GM23338 (cell line): ENCODE data around the gene REEP6. TPM values are rescaled to one million over a fixed set of nuclear protein-coding genes. Genes with fewer than 3 reads are reported as not detected.
A peak's percentile ranks its signal among the peaks of the same experiment; 100 is the strongest.

ENCODE experiments used
- ATAC-seq: fragments of 200-7000 bp; cut with Tn5 transposase; 3 replicates; pipeline ENCODE4 v1.9.1; 2020
- DNase-seq: peaks from one replicate; pipeline ENCODE4 v3.0.0-alpha.2; 2015; ENCODE audit warnings: low spot score
- H2AFZ ChIP-seq: fragments of 200-600 bp; sonication (generic); 2 replicates; pipeline ENCODE4 v1.8.0; 2016; ENCODE audit warnings: antibody characterized with exemption, mild to moderate bottlenecking, moderate library complexity
- H3F3A ChIP-seq: fragments of 200-600 bp; sonication (generic); replicated peaks from 2 replicates; pipeline ENCODE4 v1.8.0; 2017; ENCODE audit warnings: antibody characterized with exemption, mixed run types, low read depth
- H3K27ac ChIP-seq: fragments of 200-600 bp; sonication (generic); 2 replicates; pipeline ENCODE4 v1.6.1; 2016; ENCODE audit warnings: low read depth
- H3K27me3 ChIP-seq: fragments of 200-600 bp; sonication (generic); 2 replicates; pipeline ENCODE4 v1.8.0; 2016; ENCODE audit warnings: mild to moderate bottlenecking, mixed run types, moderate library complexity; ENCODE audit not compliant: insufficient read depth
- H3K36me3 ChIP-seq: fragments of 200-600 bp; sonication (generic); 2 replicates; pipeline ENCODE4 v1.8.0; 2016; ENCODE audit warnings: mild to moderate bottlenecking; ENCODE audit not compliant: insufficient read depth
- H3K4me1 ChIP-seq: fragments of 200-600 bp; sonication (generic); 2 replicates; pipeline ENCODE4 v1.8.0; 2016; ENCODE audit warnings: mild to moderate bottlenecking, moderate library complexity; ENCODE audit not compliant: insufficient read depth
- H3K4me2 ChIP-seq: fragments of 200-600 bp; sonication (generic); 2 replicates; pipeline ENCODE4 v1.7.1; 2017; ENCODE audit warnings: mixed run types
- H3K4me3 ChIP-seq: fragments of 200-600 bp; sonication (generic); 2 replicates; pipeline ENCODE4 v1.6.1; 2016; ENCODE audit warnings: mixed run types
- H3K79me2 ChIP-seq: fragments of 200-600 bp; sonication (generic); replicated peaks from 2 replicates; pipeline ENCODE4 v1.8.0; 2017; ENCODE audit warnings: mild to moderate bottlenecking; ENCODE audit not compliant: insufficient read depth
- H3K9me2 ChIP-seq: fragments of 200-600 bp; sonication (generic); 2 replicates; pipeline ENCODE4 v1.8.0; 2017; ENCODE audit not compliant: insufficient read depth
- H4K20me1 ChIP-seq: fragments of 200-600 bp; sonication (generic); replicated peaks from 2 replicates; pipeline ENCODE4 v1.8.0; 2017; ENCODE audit warnings: mild to moderate bottlenecking; ENCODE audit not compliant: insufficient read depth
- H3K27ac Mint-ChIP-seq: 2 replicates; pipeline ENCODE4 v1.8.0; 2020; ENCODE audit warnings: inconsistent platforms, mild to moderate bottlenecking, moderate library complexity, mixed read lengths
- H3K27me3 Mint-ChIP-seq: 3 replicates; pipeline ENCODE4 v1.8.0; 2022; ENCODE audit warnings: low read depth, mild to moderate bottlenecking, moderate library complexity, mixed read lengths, inconsistent platforms; ENCODE audit not compliant: insufficient read depth, poor library complexity
- H3K36me3 Mint-ChIP-seq: 3 replicates; pipeline ENCODE4 v1.8.0; 2021; ENCODE audit warnings: low read depth, mild to moderate bottlenecking, inconsistent platforms, moderate library complexity, mixed read lengths
- H3K4me1 Mint-ChIP-seq: 3 replicates; pipeline ENCODE4 v1.8.0; 2020; ENCODE audit warnings: mild to moderate bottlenecking, inconsistent platforms, mixed read lengths
- H3K4me3 Mint-ChIP-seq: 3 replicates; pipeline ENCODE4 v1.8.0; 2021; ENCODE audit warnings: moderate library complexity, mild to moderate bottlenecking, inconsistent platforms, mixed read lengths
- H3K9me3 Mint-ChIP-seq: 3 replicates; pipeline ENCODE4 v1.8.0; 2020; ENCODE audit warnings: moderate library complexity, mild to moderate bottlenecking, inconsistent platforms, mixed read lengths
- CREB1 ChIP-seq: fragments of 250-450 bp; sonication (Bioruptor Pico); IDR thresholded peaks from 2 replicates; pipeline ENCODE4 v1.5.0; 2020; ENCODE audit warnings: low read depth, mild to moderate bottlenecking, moderate library complexity
- EZH2 ChIP-seq: fragments of 200-600 bp; sonication (generic); IDR thresholded peaks from one replicate; pipeline ENCODE4 v1.8.0; 2017; ENCODE audit warnings: antibody characterized with exemption, mild to moderate bottlenecking, low read depth; ENCODE audit not compliant: unreplicated experiment
- EZH2phosphoT487 ChIP-seq: fragments of 200-600 bp; sonication (generic); IDR thresholded peaks from one replicate; pipeline ENCODE4 v1.8.1; 2018; ENCODE audit warnings: antibody characterized with exemption; ENCODE audit not compliant: unreplicated experiment
- JUNB ChIP-seq: IDR thresholded peaks from one replicate; pipeline ENCODE4 v1.6.1; 2016; ENCODE audit warnings: antibody characterized with exemption; ENCODE audit not compliant: unreplicated experiment
- NANOG ChIP-seq: IDR thresholded peaks from 2 replicates; pipeline ENCODE4 v1.6.1; 2016; ENCODE audit warnings: antibody characterized with exemption, borderline replicate concordance
- POLR2AphosphoS5 ChIP-seq: IDR thresholded peaks from 2 replicates; pipeline ENCODE4 v1.6.1; 2016; ENCODE audit warnings: antibody characterized with exemption, low read depth
- STAT1 ChIP-seq: IDR thresholded peaks from one replicate; pipeline ENCODE4 v1.6.1; 2016; ENCODE audit warnings: antibody characterized with exemption; ENCODE audit not compliant: unreplicated experiment
- ZNF114 ChIP-seq: fragments of 250-450 bp; sonication (Bioruptor Pico); IDR thresholded peaks from 2 replicates; pipeline ENCODE4 v1.5.0; 2020; ENCODE audit warnings: mild to moderate bottlenecking, moderate library complexity
- ZNF331 ChIP-seq: fragments of 250-450 bp; sonication (Bioruptor Pico); IDR thresholded peaks from 2 replicates; pipeline ENCODE4 v1.5.0; 2020; ENCODE audit warnings: low read depth, mild to moderate bottlenecking, moderate library complexity
- polyA plus RNA-seq: library from polyadenylated mRNA; unstranded; fragments of >200 nt; fragmentation: Nextera tagmentation; extraction: Ambion mirVana; gene quantifications from 2 replicates; pipeline ENCODE4 v1.2.1, GENCODE V29; 2016
- total RNA-seq: library from RNA; depleted of rRNA; stranded (reverse); fragments of >200 nt; shearing (Covaris generic); gene quantifications from 2 replicates; pipeline ENCODE4 v1.2.3, GENCODE V29; 2014
- TF ChIP-seq, protein P1 (sequence below): IDR thresholded peaks from one replicate; pipeline ENCODE4 v1.6.1; 2018; ENCODE audit warnings: antibody characterized with exemption; ENCODE audit not compliant: unreplicated experiment
- TF ChIP-seq, protein P2 (sequence below), 2 experiments: fragments of 200-600 bp in 1 of 2; sonication (generic) in 1 of 2; conservative IDR thresholded peaks; 2 replicates each; pipeline versions ENCODE4 v1.5.1 to v1.6.1; 2016 to 2017; ENCODE audit warnings: antibody characterized with exemption in 2 of 2, low read depth in 2 of 2, mild to moderate bottlenecking in 2 of 2, moderate library complexity in 1 of 2
- TF ChIP-seq, protein P3 (sequence below): fragments of 250-450 bp; sonication (Bioruptor Pico); IDR thresholded peaks from 2 replicates; pipeline ENCODE4 v1.5.0; 2020; ENCODE audit warnings: mild to moderate bottlenecking, moderate library complexity
- TF ChIP-seq, protein P4 (sequence below): IDR thresholded peaks from 2 replicates; pipeline ENCODE4 v1.6.1; 2016; ENCODE audit warnings: antibody characterized with exemption

REEP6 gene
- total and polyA plus RNA-seq, 2 experiments from 2014 or later, result 15.2 to 20.0 TPM

DNA sequence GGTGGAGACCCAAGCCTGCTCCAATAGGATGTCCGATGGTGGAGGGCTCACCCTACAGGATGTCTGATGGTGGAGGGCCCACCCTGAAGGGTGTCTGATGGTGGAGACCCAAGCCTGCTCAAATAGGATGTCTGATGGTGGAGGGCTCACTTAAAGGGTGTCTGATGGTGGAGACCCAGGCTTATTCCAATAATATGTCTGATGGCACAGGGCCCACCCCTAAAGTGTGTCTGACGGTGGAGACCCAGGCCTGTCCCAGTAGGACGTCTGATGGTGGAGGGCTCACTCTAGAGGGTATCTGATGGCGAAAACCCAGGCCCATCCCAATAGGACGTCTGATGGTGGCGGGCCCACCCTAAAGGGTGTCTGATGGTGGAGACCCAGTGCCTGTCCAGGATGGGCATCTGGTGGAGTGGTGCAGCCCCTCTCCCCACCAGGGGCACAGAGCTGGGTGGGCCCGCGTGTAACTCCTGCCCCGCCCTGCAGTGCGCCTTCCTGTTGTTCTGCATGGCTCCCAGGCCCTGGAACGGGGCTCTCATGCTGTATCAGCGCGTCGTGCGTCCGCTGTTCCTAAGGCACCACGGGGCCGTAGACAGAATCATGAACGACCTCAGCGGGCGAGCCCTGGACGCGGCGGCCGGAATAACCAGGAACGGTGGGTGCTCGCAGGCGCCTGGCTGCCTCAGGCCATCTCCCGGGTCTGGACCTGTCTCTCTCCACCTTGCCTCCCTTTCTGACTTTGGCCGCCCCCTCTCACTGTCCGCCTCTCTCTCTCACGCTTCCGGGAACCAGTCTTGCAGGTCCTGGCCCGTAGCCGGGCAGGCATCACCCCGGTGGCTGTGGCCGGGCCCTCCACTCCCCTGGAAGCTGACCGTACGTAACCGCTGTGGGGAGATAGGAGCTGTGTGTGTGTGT lies 5.1 kb downstream of the REEP6 start:
- peaks cover 12% of the 10 kb centered on the region; the same call in 2 of the 3 replicates for H3K9me3 Mint-ChIP-seq
- no peak overlapping the region for H3K27ac ChIP-seq
- H3K4me3 ChIP-seq, result no peak overlapping the region
- no peak for DNase-seq
- peak; percentile 17; the same call in 2 of the 3 replicates for ATAC-seq
- no peak overlapping the region; the same call in 2 of the 3 replicates for H3K4me3 Mint-ChIP-seq
- H3K79me2 ChIP-seq, result no peaks in the 10 kb centered on the region
- peaks cover 14% of the 10 kb centered on the region for H3K27me3 ChIP-seq
- 0 out of 2 replicates have a peak, but pooled peaks cover 2% of the 10 kb centered on the region for H3F3A ChIP-seq
- H2AFZ ChIP-seq, result no peak overlapping the region
- no peaks in the 10 kb centered on the region for H3K36me3 ChIP-seq
- TF ChIP-seq ZNF331 (no peak), JUNB (no peak), EZH2 (no peak), ZNF114 (CRISPR knock-in tag) (no peak), POLR2AphosphoS5 (no peak), CREB1 (no peak), EZH2phosphoT487 (no peak), NANOG (no peak), STAT1 (no peak)
- TF ChIP-seq, protein P1, sequence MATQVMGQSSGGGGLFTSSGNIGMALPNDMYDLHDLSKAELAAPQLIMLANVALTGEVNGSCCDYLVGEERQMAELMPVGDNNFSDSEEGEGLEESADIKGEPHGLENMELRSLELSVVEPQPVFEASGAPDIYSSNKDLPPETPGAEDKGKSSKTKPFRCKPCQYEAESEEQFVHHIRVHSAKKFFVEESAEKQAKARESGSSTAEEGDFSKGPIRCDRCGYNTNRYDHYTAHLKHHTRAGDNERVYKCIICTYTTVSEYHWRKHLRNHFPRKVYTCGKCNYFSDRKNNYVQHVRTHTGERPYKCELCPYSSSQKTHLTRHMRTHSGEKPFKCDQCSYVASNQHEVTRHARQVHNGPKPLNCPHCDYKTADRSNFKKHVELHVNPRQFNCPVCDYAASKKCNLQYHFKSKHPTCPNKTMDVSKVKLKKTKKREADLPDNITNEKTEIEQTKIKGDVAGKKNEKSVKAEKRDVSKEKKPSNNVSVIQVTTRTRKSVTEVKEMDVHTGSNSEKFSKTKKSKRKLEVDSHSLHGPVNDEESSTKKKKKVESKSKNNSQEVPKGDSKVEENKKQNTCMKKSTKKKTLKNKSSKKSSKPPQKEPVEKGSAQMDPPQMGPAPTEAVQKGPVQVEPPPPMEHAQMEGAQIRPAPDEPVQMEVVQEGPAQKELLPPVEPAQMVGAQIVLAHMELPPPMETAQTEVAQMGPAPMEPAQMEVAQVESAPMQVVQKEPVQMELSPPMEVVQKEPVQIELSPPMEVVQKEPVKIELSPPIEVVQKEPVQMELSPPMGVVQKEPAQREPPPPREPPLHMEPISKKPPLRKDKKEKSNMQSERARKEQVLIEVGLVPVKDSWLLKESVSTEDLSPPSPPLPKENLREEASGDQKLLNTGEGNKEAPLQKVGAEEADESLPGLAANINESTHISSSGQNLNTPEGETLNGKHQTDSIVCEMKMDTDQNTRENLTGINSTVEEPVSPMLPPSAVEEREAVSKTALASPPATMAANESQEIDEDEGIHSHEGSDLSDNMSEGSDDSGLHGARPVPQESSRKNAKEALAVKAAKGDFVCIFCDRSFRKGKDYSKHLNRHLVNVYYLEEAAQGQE, result no peak
- TF ChIP-seq, protein P2, sequence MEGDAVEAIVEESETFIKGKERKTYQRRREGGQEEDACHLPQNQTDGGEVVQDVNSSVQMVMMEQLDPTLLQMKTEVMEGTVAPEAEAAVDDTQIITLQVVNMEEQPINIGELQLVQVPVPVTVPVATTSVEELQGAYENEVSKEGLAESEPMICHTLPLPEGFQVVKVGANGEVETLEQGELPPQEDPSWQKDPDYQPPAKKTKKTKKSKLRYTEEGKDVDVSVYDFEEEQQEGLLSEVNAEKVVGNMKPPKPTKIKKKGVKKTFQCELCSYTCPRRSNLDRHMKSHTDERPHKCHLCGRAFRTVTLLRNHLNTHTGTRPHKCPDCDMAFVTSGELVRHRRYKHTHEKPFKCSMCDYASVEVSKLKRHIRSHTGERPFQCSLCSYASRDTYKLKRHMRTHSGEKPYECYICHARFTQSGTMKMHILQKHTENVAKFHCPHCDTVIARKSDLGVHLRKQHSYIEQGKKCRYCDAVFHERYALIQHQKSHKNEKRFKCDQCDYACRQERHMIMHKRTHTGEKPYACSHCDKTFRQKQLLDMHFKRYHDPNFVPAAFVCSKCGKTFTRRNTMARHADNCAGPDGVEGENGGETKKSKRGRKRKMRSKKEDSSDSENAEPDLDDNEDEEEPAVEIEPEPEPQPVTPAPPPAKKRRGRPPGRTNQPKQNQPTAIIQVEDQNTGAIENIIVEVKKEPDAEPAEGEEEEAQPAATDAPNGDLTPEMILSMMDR (conservative IDR thresholded peaks at IDR 0.05; ENCODE audit: low read depth in 2 of 2), result no peak
- TF ChIP-seq, protein P3, sequence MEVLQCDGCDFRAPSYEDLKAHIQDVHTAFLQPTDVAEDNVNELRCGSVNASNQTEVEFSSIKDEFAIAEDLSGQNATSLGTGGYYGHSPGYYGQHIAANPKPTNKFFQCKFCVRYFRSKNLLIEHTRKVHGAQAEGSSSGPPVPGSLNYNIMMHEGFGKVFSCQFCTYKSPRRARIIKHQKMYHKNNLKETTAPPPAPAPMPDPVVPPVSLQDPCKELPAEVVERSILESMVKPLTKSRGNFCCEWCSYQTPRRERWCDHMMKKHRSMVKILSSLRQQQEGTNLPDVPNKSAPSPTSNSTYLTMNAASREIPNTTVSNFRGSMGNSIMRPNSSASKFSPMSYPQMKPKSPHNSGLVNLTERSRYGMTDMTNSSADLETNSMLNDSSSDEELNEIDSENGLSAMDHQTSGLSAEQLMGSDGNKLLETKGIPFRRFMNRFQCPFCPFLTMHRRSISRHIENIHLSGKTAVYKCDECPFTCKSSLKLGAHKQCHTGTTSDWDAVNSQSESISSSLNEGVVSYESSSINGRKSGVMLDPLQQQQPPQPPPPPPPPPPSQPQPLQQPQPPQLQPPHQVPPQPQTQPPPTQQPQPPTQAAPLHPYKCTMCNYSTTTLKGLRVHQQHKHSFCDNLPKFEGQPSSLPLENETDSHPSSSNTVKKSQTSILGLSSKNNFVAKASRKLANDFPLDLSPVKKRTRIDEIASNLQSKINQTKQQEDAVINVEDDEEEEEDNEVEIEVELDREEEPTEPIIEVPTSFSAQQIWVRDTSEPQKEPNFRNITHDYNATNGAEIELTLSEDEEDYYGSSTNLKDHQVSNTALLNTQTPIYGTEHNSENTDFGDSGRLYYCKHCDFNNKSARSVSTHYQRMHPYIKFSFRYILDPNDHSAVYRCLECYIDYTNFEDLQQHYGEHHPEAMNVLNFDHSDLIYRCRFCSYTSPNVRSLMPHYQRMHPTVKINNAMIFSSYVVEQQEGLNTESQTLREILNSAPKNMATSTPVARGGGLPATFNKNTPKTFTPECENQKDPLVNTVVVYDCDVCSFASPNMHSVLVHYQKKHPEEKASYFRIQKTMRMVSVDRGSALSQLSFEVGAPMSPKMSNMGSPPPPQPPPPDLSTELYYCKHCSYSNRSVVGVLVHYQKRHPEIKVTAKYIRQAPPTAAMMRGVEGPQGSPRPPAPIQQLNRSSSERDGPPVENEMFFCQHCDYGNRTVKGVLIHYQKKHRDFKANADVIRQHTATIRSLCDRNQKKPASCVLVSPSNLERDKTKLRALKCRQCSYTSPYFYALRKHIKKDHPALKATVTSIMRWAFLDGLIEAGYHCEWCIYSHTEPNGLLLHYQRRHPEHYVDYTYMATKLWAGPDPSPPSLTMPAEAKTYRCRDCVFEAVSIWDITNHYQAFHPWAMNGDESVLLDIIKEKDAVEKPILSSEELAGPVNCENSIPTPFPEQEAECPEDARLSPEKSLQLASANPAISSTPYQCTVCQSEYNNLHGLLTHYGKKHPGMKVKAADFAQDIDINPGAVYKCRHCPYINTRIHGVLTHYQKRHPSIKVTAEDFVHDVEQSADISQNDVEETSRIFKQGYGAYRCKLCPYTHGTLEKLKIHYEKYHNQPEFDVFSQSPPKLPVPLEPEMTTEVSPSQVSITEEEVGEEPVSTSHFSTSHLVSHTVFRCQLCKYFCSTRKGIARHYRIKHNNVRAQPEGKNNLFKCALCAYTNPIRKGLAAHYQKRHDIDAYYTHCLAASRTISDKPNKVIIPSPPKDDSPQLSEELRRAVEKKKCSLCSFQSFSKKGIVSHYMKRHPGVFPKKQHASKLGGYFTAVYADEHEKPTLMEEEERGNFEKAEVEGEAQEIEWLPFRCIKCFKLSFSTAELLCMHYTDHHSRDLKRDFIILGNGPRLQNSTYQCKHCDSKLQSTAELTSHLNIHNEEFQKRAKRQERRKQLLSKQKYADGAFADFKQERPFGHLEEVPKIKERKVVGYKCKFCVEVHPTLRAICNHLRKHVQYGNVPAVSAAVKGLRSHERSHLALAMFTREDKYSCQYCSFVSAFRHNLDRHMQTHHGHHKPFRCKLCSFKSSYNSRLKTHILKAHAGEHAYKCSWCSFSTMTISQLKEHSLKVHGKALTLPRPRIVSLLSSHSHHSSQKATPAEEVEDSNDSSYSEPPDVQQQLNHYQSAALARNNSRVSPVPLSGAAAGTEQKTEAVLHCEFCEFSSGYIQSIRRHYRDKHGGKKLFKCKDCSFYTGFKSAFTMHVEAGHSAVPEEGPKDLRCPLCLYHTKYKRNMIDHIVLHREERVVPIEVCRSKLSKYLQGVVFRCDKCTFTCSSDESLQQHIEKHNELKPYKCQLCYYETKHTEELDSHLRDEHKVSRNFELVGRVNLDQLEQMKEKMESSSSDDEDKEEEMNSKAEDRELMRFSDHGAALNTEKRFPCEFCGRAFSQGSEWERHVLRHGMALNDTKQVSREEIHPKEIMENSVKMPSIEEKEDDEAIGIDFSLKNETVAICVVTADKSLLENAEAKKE (CRISPR knock-in tag), result no peak
- TF ChIP-seq, protein P4, sequence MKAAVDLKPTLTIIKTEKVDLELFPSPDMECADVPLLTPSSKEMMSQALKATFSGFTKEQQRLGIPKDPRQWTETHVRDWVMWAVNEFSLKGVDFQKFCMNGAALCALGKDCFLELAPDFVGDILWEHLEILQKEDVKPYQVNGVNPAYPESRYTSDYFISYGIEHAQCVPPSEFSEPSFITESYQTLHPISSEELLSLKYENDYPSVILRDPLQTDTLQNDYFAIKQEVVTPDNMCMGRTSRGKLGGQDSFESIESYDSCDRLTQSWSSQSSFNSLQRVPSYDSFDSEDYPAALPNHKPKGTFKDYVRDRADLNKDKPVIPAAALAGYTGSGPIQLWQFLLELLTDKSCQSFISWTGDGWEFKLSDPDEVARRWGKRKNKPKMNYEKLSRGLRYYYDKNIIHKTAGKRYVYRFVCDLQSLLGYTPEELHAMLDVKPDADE, result no peak
- H3K4me2 ChIP-seq, result no peak overlapping the region
- no peaks in the 10 kb centered on the region for H4K20me1 ChIP-seq
- H3K27ac Mint-ChIP-seq, result no peak overlapping the region
- H3K4me1 ChIP-seq, result no peaks in the 10 kb centered on the region
- no peaks in the 10 kb centered on the region; the same call in 2 of the 3 replicates for H3K36me3 Mint-ChIP-seq
- H3K27me3 Mint-ChIP-seq, result peaks cover 22% of the 10 kb centered on the region
- peaks cover 5% of the 10 kb centered on the region for H3K4me1 Mint-ChIP-seq
- H3K9me2 ChIP-seq, result no peaks in the 10 kb centered on the region
